ENCODE results near the gene KLF13.

Gene KLF13

DNA sequence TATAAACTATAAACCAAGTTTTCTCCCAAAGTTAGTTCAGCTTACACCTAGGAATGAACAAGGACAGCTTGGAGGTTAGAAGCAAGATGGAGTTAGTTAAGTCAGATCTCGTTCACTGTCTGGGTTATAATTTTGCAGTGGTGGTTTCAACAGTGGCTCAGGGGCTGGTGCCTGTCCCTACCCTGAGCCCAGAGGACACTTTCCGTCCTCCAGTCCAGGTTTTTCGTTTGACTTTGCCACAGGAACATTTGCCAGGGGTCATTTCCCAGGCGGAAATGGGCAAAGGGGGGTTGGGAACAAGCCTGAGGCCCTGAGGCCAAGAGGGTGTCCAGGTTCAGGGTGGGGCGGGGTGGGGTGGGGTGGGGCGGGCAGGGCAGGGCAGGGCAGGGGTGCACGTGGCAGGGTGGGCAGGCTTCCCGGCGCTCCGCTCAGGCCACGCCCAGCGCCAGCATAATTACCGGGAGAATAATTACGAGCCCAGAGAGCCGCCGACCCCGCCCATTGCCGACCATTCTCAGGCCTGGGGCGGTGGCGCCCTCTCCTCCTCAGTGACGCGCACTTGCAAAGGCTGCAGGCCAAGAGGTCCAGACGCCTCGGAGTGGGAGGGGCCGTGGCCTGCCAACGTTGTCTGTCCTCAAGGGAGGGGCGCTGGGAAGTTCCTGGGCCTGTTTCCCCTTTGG lies 70.4 kb downstream of the KLF13 start:
- Histone ChIP-seq H4K91ac (ENCODE audit: low read depth, low read length) (peak overlapping the region; percentile 76), H3K4me1 (ENCODE audit: control insufficient read depth in 1 of 2, insufficient read depth in 2 of 2, low read length in 2 of 2) (peaks cover 22 to 24% of the 10 kb centered on the region in 2 experiments), H3K23ac (ENCODE audit: low read length) (no peak overlapping the region), H3K36me3 (ENCODE audit: control insufficient read depth in 1 of 2, insufficient read depth in 2 of 2, low read length in 2 of 2) (no peaks in the 10 kb centered on the region), H3K18ac (ENCODE audit: low read length) (no peak overlapping the region), H3K27ac (ENCODE audit: low read depth, low read length) (peak overlapping the region; percentile 69), H4K8ac (ENCODE audit: low read depth, low read length) (peak overlapping the region; percentile 39), H2AFZ (ENCODE audit: insufficient read depth, low read length, poor library complexity) (no peak overlapping the region), H3K4me2 (ENCODE audit: low read length) (peak overlapping the region; percentile 26), H3K27me3 (ENCODE audit: insufficient read depth, low read length) (no peaks in the 10 kb centered on the region), H3K4ac (ENCODE audit: low read depth, low read length) (no peak overlapping the region), H3K79me1 (ENCODE audit: low read length) (peaks cover 25% of the 10 kb centered on the region), H3K4me3 (ENCODE audit: low read depth, low read length) (no peak overlapping the region), H2BK5ac (ENCODE audit: low read depth, low read length, poor library complexity) (peak overlapping the region; percentile 70), H3K9me3 (ENCODE audit: insufficient read depth, low read depth, low read length) (no peaks in the 10 kb centered on the region), H3K9ac (ENCODE audit: low read length) (no peak overlapping the region), H3K14ac (ENCODE audit: low read length) (peak overlapping the region; percentile 24), H3K79me2 (ENCODE audit: control insufficient read depth, insufficient read depth, low read length, poor library complexity) (peaks cover 9% of the 10 kb centered on the region), H2BK120ac (ENCODE audit: insufficient read depth, low read length, poor library complexity) (peak overlapping the region; percentile 72), H4K12ac (ENCODE audit: low read depth, low read length) (peak overlapping the region; percentile 16), H2AK5ac (ENCODE audit: low read length) (no peak overlapping the region), H2BK12ac (ENCODE audit: low read length) (no peak overlapping the region)
- no CpG with 5 or more reads among the region's 27 CpGs for WGBS (ENCODE audit: extremely low coverage, insufficient coverage, insufficient read length)
- DNase-seq: peak; percentile 82 to 83

DNA sequence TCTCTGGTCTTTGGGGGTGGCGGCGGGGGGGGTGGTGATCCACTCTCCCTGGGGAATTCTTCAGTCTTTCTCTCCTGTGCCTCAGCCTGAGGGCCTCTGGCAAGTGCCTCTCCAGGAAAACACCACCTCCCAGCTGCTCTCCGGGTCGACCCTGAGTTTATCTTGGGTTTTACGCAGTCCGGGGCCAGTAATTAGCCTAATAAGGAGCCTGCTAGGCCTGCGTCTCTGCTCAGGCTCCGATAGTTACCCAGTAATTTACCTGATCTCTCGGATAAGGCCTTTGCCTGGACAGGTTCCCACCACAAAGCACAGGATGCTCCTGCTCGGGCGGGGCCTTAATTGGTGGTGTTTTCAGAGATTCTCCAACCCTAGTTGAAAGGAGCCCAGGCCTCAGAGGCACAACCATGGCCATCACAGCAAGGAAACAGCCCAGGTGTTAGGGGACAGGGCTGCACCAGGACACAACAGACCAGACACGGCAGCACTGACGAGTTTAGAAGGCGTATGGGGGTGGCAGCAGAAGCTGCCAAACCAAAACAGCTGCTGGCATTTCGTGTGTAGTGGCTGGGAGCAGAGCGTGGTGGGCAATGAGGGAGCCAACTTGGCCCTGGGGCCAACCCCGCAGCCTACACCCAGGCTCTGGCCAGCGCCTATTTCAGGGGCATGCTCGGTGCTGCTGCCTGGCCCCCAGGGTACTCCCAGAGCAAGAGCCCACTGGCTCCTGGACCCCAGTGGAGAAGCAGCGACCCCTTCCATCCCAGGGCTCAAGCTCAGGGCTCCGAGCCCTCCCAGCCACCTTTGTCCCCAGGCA lies 71.4 kb downstream of the KLF13 start:
- DNase-seq: peak in 1 of 2 donors; percentile 4
- Histone ChIP-seq H3K9ac (ENCODE audit: low read length) (no peak overlapping the region), H3K4me1 (ENCODE audit: control insufficient read depth in 1 of 2, insufficient read depth in 2 of 2, low read length in 2 of 2) (peaks cover 18 to 20% of the 10 kb centered on the region in 2 experiments), H2BK120ac (ENCODE audit: insufficient read depth, low read length, poor library complexity) (peak overlapping the region; percentile 94), H3K9me3 (ENCODE audit: insufficient read depth, low read depth, low read length) (no peaks in the 10 kb centered on the region), H2BK5ac (ENCODE audit: low read depth, low read length, poor library complexity) (peak overlapping the region; percentile 87), H4K8ac (ENCODE audit: low read depth, low read length) (peak overlapping the region; percentile 72), H2BK12ac (ENCODE audit: low read length) (peak overlapping the region; percentile 94), H3K14ac (ENCODE audit: low read length) (peak overlapping the region; percentile 83), H3K18ac (ENCODE audit: low read length) (peak overlapping the region; percentile 83), H3K27me3 (ENCODE audit: insufficient read depth, low read length) (no peaks in the 10 kb centered on the region), H3K4ac (ENCODE audit: low read depth, low read length) (peak overlapping the region; percentile 59), H3K4me2 (ENCODE audit: low read length) (peak overlapping the region; percentile 1), H3K23ac (ENCODE audit: low read length) (no peak overlapping the region), H3K79me1 (ENCODE audit: low read length) (peaks cover 17% of the 10 kb centered on the region), H4K91ac (ENCODE audit: low read depth, low read length) (peak overlapping the region; percentile 95), H3K36me3 (ENCODE audit: control insufficient read depth in 1 of 2, insufficient read depth in 2 of 2, low read length in 2 of 2) (no peaks in the 10 kb centered on the region), H3K79me2 (ENCODE audit: control insufficient read depth, insufficient read depth, low read length, poor library complexity) (peaks cover 5% of the 10 kb centered on the region), H3K4me3 (ENCODE audit: low read depth, low read length) (no peak overlapping the region), H2AFZ (ENCODE audit: insufficient read depth, low read length, poor library complexity) (peak overlapping the region; percentile 56), H3K27ac (ENCODE audit: low read depth, low read length) (peak overlapping the region; percentile 69), H4K12ac (ENCODE audit: low read depth, low read length) (peak overlapping the region; percentile 17), H2AK5ac (ENCODE audit: low read length) (peak overlapping the region; percentile 82)
- WGBS (ENCODE audit: extremely low coverage, insufficient coverage, insufficient read length): no CpG with 5 or more reads among the region's 21 CpGs

- H3K9me3 ChIP-seq (ENCODE audit: insufficient read depth, low read depth, low read length): no peaks in the 10 kb centered on the region
- H3K9ac ChIP-seq (ENCODE audit: low read length): no peak overlapping the region
- no peak for DNase-seq
- peak overlapping the region; percentile 82 for H2AK5ac ChIP-seq (ENCODE audit: low read length)
- peaks cover 5% of the 10 kb centered on the region for H3K79me2 ChIP-seq (ENCODE audit: control insufficient read depth, insufficient read depth, low read length, poor library complexity)
- H4K12ac ChIP-seq (ENCODE audit: low read depth, low read length): peak overlapping the region; percentile 17
- peak overlapping the region; percentile 95 for H4K91ac ChIP-seq (ENCODE audit: low read depth, low read length)
- no peak overlapping the region for H3K4me3 ChIP-seq (ENCODE audit: low read depth, low read length)
- H2BK5ac ChIP-seq (ENCODE audit: low read depth, low read length, poor library complexity): peak overlapping the region; percentile 87
- no peak overlapping the region for H3K23ac ChIP-seq (ENCODE audit: low read length)
- no peak overlapping the region for H3K4me2 ChIP-seq (ENCODE audit: low read length)
- peak overlapping the region; percentile 94 for H2BK120ac ChIP-seq (ENCODE audit: insufficient read depth, low read length, poor library complexity)
- no CpG with 5 or more reads among the region's 10 CpGs for WGBS (ENCODE audit: extremely low coverage, insufficient coverage, insufficient read length)
- peak overlapping the region; percentile 72 for H4K8ac ChIP-seq (ENCODE audit: low read depth, low read length)
- peak overlapping the region; percentile 59 for H3K4ac ChIP-seq (ENCODE audit: low read depth, low read length)
- H3K18ac ChIP-seq (ENCODE audit: low read length): peak overlapping the region; percentile 83
- no peaks in the 10 kb centered on the region for H3K36me3 ChIP-seq (ENCODE audit: control insufficient read depth in 1 of 2, insufficient read depth in 2 of 2, low read length in 2 of 2)
- H3K27ac ChIP-seq (ENCODE audit: low read depth, low read length): peak overlapping the region; percentile 69
- H2AFZ ChIP-seq (ENCODE audit: insufficient read depth, low read length, poor library complexity): peak overlapping the region; percentile 56
- H3K4me1 ChIP-seq (ENCODE audit: control insufficient read depth in 1 of 2, insufficient read depth in 2 of 2, low read length in 2 of 2): peaks cover 17% of the 10 kb centered on the region in 2 experiments
- H3K27me3 ChIP-seq (ENCODE audit: insufficient read depth, low read length): no peaks in the 10 kb centered on the region
- H3K14ac ChIP-seq (ENCODE audit: low read length): peak overlapping the region; percentile 83
- peak overlapping the region; percentile 94 for H2BK12ac ChIP-seq (ENCODE audit: low read length)
- H3K79me1 ChIP-seq (ENCODE audit: low read length): peaks cover 17% of the 10 kb centered on the region
Observed at GRCh38 chr15:31398677-31399301, 72.2 kb downstream of the KLF13 start.

DNA sequence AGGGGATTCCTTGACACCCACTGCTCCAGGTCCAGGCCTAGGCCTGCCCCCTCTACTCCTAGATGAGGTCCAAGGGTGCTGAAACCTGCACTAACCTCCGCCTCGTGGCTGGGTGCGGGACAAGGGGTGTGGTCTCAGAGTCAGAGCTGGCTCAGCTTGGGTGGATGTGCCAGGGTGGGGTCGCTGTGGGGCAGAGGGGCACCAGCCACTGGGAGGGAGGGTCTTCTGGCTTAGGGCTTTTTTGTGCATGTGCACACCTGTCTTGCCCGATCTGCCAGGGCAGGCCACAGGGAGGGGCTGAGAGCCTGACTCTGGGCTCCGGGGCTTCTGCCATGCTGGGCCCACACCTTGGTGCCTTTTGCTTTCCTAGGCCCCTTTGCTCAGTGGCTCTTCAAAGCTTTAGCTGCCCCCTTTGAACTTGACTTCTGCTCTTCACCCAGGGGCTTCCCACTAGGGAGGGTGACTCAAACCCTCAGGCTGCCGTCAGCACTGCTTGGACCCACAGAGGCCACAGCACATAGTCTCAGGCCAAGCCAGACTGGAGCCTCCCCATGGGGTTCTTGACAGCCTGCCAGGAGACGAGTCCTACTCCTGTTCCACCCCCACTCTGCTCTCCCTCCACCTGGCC lies 73.0 kb downstream of the KLF13 start:
- WGBS (ENCODE audit: extremely low coverage, insufficient coverage, insufficient read length): no CpG with 5 or more reads among the region's 8 CpGs
- no peak overlapping the region for H3K4ac ChIP-seq (ENCODE audit: low read depth, low read length)

More for the DNA sequence above, 73.0 kb downstream of the KLF13 start:
- DNase-seq: no peak
- H4K91ac ChIP-seq (ENCODE audit: low read depth, low read length): peak overlapping the region; percentile 59
- H3K18ac ChIP-seq (ENCODE audit: low read length): peak overlapping the region; percentile 19
- H3K4me2 ChIP-seq (ENCODE audit: low read length): no peak overlapping the region
- no peak overlapping the region for H4K8ac ChIP-seq (ENCODE audit: low read depth, low read length)
- H2AK5ac ChIP-seq (ENCODE audit: low read length): peak overlapping the region; percentile 83
- H3K9me3 ChIP-seq (ENCODE audit: insufficient read depth, low read depth, low read length): no peaks in the 10 kb centered on the region
- H3K14ac ChIP-seq (ENCODE audit: low read length): no peak overlapping the region
- no peaks in the 10 kb centered on the region for H3K36me3 ChIP-seq (ENCODE audit: control insufficient read depth in 1 of 2, insufficient read depth in 2 of 2, low read length in 2 of 2)
- H2AFZ ChIP-seq (ENCODE audit: insufficient read depth, low read length, poor library complexity): no peak overlapping the region
- peaks cover 5% of the 10 kb centered on the region for H3K79me2 ChIP-seq (ENCODE audit: control insufficient read depth, insufficient read depth, low read length, poor library complexity)
- H2BK5ac ChIP-seq (ENCODE audit: low read depth, low read length, poor library complexity): no peak overlapping the region
- no peak overlapping the region for H3K23ac ChIP-seq (ENCODE audit: low read length)
- H3K79me1 ChIP-seq (ENCODE audit: low read length): peaks cover 17% of the 10 kb centered on the region
- H3K27ac ChIP-seq (ENCODE audit: low read depth, low read length): no peak overlapping the region
- no peak overlapping the region for H4K12ac ChIP-seq (ENCODE audit: low read depth, low read length)
- no peaks in the 10 kb centered on the region for H3K27me3 ChIP-seq (ENCODE audit: insufficient read depth, low read length)
- no peak overlapping the region for H2BK120ac ChIP-seq (ENCODE audit: insufficient read depth, low read length, poor library complexity)
- H3K4me1 ChIP-seq (ENCODE audit: control insufficient read depth in 1 of 2, insufficient read depth in 2 of 2, low read length in 2 of 2): peaks cover 17% of the 10 kb centered on the region in 2 experiments
- H3K9ac ChIP-seq (ENCODE audit: low read length): no peak overlapping the region
- peak overlapping the region; percentile 69 for H2BK12ac ChIP-seq (ENCODE audit: low read length)
- H3K4me3 ChIP-seq (ENCODE audit: low read depth, low read length): no peak overlapping the region
